Renal pelvis (tissue), 3 donors: Measurements from ENCODE around the gene MAGEA10. TPM values are rescaled to one million over a fixed set of nuclear protein-coding genes. Genes with fewer than 3 reads are reported as not detected.

Experiments
- polyA plus RNA-seq, 3 donors: library from polyadenylated mRNA; unstranded; fragments of 120-200 nt; gene quantifications; one replicate each; pipeline ENCODE4 v1.2.1, GENCODE V29; 2013; ENCODE audit not compliant: insufficient read length in 3 of 3

MAGEA10 gene
- polyA plus RNA-seq, 3 donors = not detected

Other genes with a start within 250 kb of the MAGEA10 start
- gene MAGEA4, start 225.7 kb downstream of the MAGEA10 start, polyA plus RNA-seq = not detected
- gene GABRE, start 163.9 kb downstream of the MAGEA10 start, polyA plus RNA-seq = 1 to 10 TPM; 6.5 to 8.5 (median 7.4) TPM